Measurements from ENCODE around the gene HS3ST2. TPM values are rescaled to one million over a fixed set of nuclear protein-coding genes. Genes with fewer than 3 reads are reported as not detected.

The HS3ST2 gene
- total RNA-seq, result 0.64 and 4.3 TPM in 2 replicates

DNA sequence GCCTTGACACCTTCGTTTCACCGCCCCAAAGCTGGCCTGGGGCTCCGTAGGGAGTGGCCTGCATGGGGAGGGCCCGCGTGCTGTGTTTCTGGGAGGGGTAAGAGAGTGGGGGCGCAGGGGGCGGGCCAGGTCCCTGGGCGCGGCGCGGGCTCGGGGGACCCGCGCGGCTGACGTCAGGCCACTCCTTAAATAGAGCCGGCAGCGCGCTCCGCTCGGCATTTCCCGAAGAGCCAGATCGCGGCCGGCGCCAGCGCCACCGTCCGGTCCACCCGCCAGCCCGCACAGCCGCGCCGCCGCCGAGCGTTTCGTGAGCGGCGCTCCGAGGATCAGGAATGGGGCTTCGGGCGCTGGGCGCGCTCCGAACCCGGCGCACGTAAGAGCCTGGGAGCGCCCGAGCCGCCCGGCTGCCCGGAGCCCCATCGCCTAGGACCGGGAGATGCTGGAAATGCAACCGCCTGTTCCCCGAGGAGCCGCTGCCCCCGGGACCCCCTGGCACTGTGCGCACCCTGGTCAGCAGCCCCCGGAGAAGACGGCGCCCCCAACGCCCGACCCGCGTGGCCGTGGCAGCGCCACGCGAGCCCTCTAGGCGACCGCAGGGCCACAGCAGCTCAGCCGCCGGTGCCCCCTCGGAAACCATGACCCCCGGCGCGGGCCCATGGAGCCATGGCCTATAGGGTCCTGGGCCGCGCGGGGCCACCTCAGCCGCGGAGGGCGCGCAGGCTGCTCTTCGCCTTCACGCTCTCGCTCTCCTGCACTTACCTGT lies at the start of gene HS3ST2:
Gene HS3ST2, plus strand, starts transcription at position 215 of the 763 bp plus-strand sequence. Its CDS starts 449 bp downstream, at position 664.

